DMS 273 (cell line): ENCODE results near the gene CBL.
A peak's percentile ranks its signal among the peaks of the same experiment; 100 is the strongest.
"Not testable (repeated sequence)": the region's sequence is repeated elsewhere in the genome, so short reads cannot be mapped to it uniquely, and the experiment has no call there.

Experiments used
- DNase-seq: peaks from one replicate; lab custom pipeline; 2025; ENCODE audit not compliant: unreplicated experiment; lab: John Stamatoyannopoulos, UW

CBL gene

DNA sequence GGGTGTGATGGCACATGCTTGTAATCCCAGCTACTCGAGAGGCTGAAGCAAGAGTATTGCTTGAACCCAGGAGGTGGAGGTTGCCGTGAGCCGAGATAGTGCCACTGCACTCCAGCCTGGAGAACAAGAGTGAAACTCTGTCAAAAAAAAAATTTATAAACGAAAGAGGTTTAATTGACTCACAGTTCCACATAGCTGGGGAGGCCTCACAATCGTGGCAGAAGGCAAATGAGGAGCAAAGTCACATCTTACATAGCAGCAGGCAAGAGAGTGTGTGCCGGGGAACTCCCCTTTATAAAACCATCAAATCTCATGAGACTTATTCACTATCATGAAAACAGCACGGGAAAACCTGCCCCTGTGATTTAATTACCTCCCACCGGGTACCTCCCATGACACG is 21.7 kb upstream of the CBL start:
- not testable (repeated sequence) for DNase-seq

DNA sequence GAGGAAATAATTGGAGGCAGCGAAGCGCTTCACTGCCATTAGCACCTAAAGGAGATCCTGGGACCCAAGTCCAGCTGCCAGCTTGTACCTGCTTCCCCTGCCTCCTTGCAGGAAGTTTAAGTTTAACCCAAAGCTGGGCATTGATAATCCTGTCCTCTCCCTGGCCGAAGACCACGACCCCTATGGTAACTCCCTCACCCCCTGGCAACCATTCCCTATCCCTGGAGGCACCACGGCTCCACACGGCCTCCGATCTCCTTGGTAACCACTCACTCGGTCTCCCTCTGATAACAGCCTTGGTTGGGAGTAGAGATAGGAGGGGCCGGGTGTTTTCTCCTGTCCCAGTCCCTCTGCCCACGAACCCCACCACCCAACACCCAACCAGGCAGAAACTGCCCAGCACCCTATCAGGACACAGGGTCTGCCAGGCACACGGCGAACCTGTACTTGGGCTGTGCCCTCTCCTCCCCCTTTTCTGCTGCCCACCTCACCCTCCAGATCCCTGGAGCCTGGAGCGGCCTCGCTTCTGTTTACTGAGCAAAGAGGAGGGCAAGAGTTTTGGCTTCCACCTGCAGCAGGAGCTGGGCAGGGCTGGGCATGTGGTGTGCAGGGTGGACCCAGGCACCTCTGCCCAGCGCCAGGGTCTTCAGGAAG is 20.0 kb upstream of the CBL start:
- no peak for DNase-seq

DNA sequence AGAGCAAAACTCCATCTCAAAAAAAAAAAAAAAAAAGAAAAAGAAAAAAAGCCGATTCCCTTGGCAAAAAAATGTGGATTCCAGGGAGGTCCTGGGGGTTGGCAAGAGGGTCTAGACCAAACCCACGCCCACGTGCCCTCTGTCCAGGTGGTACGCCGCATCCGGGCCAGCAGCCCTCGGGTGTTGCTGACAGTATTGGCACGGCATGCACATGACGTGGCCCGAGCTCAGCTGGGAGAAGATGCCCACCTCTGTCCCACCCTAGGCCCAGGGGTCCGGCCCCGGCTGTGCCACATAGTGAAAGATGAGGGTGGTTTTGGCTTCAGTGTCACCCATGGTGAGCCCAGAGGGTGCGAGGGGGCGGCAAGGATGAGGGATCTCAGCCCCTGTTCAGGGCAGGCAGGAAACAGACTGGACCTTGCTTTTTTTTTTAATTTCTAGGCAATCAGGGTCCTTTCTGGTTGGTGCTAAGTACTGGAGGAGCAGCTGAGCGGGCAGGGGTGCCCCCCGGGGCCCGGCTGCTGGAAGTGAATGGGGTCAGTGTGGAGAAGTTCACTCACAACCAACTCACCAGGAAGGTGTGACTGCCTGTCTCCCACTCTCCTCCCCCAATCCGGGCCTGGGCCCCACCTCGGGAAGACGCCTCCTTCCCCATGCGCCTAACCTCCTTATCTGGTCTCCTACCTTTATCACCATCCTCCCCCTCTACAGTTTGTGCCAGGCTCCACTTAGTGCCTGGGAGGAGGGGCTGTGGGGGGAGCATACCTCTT is 18.8 kb upstream of the CBL start:
- DNase-seq = no peak

DNA sequence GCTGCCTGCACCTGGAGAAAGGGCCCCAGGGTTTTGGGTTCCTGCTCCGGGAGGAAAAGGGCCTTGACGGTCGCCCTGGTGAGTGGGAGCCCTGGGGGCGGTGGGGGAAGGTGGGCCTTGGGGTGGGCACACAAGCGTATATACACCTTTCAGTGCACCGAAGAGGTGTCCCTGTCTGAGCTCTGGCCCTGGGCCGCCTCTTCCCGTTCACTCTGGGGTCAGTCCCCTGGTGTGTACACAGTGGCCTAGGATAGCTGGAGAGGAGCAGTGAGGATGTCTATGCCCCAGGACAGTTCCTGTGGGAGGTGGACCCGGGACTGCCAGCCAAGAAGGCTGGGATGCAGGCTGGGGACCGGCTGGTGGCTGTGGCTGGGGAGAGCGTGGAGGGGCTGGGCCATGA is 18.1 kb upstream of the CBL start:
- no peak for DNase-seq

DNA sequence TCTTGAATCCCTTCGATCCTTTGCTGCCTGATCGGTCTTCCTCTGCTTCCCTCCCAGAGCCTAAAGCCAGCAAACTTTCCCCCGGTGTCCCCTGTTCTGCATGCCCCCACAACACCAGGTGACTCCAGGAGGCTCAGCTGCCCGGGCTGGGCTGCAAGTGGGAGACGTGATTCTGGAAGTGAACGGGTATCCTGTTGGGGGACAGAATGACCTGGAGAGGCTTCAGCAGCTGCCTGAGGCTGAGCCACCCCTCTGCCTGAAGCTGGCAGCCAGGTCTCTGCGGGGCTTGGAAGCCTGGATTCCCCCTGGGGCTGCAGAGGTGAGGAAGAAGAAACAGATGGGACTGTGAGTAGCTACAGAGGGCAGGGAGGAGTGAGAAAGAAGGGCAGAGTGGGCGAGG is 17.3 kb upstream of the CBL start:
- DNase-seq = no peak

DNA sequence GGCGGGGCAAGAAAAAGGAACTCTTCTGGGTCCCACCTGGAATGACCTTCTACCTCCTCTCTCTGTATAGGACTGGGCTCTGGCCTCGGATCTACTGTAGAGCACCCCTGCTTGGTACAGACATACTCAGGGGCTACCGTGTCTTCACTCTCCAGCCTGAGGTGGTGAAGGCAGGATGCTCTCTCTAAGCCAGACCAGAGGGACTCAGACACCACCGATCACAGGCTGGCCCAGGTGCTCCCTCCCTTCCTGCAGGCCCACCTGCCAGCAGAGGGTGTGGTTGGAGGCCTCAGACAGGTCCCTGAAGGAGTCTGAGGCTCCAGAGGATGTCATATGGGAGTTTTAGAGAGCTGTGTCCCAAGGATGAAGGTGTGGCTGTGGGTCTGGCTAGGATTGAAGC is 16.7 kb upstream of the CBL start:
- DNase-seq = no peak

DNA sequence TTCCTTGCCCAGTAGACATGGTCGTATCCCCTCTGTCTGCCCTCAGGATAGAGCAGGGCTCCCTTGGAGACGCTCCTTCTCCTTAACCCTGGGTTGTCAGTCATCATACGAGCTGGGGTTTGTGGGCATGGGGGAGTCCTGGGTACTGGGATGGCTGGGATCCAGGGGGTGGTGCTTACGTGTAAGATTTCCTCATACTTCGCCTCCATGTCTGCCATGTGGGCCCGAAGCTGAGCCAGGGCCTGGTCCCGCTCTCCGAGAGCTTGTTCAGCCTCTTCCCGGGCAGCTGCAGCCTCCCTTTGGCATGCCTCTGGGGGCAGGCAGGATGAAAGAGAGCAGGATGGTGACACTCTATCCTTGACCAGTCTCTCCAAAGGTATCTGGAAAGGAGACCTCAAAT is 15.6 kb upstream of the CBL start:
- DNase-seq = no peak

DNA sequence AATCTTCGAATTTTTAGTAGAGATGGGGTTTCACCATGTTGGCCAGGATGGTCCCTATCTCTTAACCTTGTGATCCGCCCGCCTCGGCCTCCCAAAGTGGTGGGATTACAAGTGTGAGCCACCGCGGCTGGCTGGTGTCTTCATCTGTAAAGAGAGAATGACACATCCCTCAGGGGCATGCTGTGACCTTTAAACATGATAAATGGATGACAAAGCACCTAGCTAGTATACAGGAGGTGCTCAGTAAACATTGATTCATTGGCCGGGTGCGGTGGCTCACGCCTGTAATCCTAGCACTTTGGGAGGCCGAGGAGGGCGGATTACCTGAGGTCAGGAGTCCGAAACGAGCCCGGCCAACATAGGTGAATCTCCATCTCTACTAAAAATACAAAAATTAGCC is 14.9 kb upstream of the CBL start:
- DNase-seq = not testable (repeated sequence)

DNA sequence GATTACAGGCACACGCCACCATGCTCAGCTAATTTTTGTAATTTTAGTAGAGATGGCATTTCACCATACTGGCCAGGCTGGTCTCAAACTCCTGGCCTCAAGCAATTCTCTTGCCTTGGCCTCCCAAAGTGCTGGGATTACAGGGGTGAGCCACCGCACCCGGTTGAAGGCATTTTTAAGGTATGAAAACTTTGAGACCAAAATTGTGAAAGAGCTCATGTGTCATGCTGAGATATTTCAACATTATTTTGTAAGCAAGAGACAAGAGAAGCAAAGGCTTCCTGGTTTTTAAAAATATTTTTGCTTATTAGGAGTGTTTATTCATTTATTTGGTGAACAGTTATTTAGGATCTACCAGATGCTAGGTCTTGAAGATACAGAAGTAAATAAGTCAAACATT is 14.0 kb upstream of the CBL start:
- DNase-seq = no peak

DNA sequence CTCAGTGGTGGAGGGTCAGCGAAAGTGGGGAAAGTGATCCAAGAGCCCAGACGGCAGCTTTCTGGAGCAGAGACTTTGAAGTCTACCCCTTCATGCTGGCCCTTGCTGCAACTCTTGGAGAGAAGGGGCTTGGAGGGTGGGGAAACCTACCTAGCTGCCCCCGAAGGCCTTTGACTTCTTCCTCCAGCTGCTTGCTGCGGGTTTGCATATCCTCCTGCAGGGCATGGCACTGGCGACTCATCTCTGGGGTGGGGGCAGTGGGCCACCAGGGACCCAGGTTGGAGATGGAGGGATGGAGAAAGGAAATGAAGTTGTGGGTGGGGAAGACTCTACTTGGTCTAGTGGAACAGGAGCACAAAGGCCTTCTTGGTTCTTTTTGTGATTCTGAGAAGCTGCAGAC is 13.1 kb upstream of the CBL start:
- no peak for DNase-seq

DNA sequence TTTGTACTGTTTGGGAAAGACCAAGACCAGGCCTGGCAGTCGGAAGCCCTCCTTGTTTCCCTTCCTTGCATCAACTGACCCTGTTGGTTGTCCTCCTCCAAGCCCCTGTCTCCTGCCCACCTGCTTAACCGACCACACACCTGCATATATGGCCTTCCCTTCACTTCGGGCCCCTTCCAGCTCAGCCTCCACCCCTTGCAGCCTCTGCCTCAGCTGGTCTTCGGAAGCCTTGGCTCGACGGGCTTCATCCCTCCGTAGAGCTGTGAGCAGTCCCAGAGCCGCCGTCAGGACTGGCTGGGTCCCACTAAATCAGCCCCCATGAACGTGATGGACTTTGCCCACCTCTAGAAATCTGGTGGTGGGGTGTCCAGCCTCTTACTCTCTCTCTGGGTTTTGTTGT is 12.5 kb upstream of the CBL start:
- no peak for DNase-seq

DNA sequence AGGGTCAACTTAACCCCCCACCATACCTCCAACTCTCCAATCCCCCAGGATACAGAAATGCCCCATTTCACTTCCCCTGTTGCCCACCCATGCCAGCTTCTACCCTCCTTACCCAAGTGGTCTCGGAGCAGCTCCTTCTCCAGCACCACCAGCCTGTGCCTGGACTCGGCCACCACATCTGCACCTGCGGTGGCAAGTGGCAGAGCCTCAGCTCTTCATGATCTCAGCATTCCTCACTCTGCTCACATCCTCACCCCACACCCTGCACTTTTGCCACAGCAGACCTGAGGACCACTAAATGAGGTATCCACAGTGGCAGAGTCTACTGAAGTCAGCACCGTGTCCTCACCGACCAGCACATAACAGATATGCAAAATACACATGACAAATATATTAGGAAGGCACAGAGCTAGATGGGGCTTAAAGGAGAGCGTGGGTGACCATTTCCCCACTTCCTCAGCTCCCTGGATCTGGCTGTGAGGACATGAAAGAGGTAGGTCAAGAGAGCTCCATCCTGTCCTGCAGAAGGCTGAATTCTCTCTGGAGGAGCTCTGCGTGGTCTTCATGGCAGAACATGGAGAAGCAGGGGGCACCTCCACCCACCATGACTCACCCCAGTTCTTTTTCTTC is 11.2 kb upstream of the CBL start:
- no peak for DNase-seq

DNA sequence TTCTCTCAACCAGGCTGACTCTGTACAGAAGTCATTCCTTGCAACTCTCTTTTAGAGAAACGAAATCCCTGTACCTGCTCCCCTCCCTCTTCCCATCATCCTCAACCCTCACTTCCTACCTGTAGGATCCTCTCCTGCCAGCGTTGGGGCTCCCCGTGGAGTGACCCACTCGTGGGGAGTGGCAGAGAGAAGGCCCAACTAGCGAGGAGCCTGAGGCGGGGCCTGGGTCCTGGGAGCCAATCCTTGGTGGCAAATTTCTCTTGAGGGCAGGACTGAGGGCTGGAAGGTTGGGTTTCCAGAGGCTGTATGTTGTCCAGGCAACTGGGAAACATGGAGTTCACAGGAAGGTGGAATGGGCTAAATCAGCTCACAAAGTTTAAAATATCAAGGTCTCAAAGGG is 10.5 kb upstream of the CBL start:
- peak; percentile 51 for DNase-seq

DNA sequence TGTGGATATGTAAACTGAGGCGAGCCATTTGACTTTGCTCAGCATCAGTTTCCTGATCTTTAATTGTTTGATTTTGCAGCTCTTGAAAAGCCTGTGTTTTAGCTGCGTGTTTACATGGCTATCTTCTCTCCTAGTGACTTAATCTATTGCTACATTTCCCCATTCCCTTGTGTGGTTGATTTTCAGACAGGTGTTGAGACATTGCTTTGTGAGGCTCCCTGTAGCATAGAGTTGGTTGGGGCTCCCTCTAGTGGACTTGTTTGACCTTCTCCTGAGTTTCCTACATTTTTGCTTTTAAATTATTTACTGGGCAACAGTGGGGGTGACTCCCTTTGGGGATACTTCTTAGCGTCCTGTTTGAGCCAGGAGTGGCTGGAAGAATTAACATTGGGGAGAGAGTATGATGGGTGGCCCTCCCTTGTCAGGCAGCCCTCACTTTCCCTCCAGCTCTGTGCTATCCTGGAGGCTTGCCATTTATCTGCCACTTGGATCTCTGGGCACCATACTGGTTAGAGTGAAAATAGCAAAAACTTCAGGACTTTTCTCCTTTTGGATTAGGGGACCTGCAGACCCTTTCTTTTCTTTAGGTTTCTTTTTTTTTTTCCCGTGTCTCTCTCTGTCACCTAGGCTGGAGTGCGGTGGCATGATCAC is 9.2 kb upstream of the CBL start:
- DNase-seq = peak; percentile 84

DNA sequence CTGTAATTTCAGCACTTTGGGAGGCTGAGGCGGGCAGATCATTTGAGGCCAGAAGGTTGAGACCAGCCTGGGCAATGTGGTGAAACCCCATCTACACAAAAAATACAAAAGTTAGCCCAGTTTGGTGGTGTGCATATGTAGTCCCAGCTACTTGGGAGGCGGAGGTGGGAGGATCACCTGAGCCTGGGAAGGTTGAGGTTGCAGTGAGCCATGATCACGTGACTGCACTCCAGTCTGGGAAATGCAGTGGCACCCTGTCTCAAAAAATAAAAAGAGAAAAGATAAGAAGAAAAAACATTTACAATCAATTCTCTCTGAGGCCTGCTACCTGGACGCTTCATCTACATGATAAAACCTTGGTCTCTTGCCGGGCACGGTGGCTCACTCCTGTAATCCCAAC is 7.2 kb upstream of the CBL start:
- no peak for DNase-seq

DNA sequence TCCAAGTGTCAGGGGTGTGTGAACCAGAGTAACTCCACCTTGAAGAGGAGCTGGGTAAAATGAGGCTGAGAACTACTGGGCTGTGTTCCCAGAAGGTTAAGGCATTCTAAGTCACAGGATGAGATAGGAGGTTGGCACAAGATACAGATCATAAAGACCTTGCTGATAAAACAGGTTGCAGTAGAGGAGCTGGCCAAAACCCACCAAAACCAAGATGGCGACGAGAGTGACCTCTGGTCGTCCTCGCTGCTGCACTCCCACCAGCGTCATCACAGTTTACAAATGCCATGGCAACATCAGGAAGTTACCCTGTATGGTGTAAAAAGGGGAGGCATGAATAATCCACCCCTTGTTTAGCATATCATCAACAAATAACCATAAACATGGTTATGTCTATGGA is 4.9 kb upstream of the CBL start:
- DNase-seq = not testable (repeated sequence)

DNA sequence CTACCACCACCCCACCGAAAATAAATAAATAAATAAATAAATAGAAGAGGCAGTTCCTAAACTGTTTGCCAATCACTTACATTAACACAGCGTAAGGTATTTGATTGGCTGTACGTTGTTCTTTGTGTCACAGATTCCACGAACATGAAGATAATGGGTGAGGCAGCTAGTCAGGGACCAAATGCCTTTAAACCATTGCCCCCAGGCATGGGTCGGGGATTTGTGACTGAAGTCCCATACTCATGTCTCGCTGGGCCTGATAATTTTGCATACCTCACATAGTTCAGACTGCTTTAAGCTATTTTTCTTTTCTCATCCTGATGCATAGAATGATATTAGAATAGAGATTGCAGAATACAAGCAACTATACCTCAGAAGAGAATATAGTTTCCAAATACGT is 3.6 kb upstream of the CBL start:
- no peak for DNase-seq

DNA sequence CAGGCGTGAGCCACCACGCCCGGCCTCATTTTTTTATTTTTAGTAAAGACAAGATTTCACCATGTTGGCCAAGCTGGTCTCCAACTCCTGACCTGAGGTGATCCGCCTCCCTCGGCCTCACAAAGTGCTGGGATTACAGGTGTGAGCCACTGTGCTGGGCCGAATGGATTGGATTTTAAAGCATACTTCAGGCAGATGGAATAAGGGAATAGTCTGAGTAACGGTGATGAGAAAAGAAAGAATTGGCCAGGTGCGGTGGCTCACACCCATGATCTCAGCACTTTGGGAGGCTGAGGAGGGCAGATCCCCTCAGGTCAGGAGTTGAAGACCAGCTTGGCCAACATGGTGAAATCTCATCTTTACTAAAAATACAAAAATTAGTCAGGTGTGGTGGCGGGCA is 2.1 kb upstream of the CBL start:
- DNase-seq = no peak

DNA sequence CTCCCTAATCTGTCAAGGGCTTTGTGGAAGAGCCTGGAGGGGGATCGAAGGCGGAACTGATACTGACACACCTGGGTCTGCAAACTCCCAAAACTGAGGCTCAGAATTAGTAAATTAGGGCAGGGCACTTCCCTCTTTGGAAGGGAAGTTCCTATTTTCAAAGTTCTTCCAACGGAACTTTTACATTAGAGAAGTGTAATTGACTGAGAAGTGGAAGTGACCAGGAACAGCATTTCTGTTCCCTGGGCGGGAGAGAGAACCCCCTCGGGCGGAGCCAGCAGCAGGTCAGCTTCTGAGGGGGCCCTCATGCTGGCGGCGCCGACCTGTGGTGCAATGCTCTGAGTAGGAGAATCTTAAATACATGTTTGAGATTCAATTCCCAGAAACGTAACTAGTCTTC is 1.1 kb upstream of the CBL start:
- DNase-seq = no peak

DNA sequence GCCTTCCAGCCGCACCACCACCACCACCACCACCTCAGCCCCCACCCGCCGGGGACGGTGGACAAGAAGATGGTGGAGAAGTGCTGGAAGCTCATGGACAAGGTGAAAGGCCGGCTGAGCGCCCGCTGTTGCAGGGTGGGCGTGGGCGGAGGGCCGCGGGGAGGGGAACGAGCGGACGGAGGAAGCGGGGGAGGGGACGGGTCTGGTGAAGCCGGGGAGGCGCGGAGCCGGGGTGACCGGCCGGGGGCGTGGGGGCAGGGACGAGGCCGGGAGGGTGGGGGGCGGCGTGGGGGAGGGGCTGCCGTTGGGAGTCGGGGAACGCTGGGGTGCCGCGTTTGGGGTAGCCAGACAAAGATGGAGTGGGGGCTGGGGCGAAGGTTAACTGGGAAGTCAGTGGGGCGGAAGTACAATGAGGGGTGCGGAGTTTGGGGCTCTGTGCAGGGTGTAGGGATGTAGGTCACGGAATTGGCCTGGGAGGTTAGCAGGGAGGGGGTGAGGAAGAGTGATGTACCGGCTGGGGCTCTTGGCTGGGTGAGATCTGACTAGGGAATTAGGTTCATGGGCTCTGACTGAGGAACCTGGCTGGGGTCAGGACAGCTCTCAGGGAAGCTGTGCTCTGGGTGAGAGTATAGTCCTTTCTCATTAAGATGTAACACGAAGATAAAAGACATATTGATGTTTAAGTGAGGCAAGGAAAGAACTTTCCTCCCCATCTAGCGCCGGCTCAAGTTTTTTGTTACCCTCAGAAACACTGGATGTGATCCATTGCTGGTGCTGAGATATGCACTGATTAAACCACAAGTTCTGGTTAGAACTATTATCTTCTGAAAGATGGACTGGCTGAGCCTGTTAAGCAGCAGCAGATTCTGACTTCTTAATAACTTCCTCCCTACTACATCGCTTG is 624 bp downstream of the CBL start:
- peak; percentile 64 for DNase-seq

DNA sequence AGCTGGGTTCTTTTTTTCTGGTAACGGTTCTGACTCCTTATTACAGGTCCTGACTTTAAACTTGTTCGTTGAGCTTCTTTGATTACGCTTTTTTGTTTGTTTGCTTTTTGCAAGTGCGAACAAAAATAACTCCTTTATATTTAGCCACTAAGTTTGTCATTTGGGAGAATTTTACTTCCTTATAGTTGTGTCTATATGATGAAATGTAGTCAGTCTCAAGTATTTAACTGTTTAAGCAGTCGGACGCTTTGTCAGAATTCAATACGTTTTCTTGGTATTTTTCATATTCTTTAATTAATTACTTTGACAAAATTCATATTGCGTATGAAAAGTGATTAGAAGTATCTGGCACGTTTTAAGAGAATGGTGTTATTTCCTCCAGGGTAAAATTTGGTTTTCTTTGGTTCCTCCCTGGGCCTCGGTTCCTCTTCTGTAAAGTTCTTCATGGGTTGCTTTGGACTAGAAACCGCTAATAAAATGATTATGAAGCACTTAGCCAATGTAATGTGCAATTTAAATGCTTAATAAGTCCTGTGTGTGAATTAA is 1.3 kb downstream of the CBL start:
- DNase-seq = no peak
